Measurements from ENCODE around the gene ANO9. TPM values are rescaled to one million over a fixed set of nuclear protein-coding genes. Genes with fewer than 3 reads are reported as not detected.
"Not testable (repeated sequence)": the region's sequence is repeated elsewhere in the genome, so short reads cannot be mapped to it uniquely, and the experiment has no call there.

ANO9 gene
- total RNA-seq, 1 experiment from 2014 or later, result 85.5 TPM

DNA sequence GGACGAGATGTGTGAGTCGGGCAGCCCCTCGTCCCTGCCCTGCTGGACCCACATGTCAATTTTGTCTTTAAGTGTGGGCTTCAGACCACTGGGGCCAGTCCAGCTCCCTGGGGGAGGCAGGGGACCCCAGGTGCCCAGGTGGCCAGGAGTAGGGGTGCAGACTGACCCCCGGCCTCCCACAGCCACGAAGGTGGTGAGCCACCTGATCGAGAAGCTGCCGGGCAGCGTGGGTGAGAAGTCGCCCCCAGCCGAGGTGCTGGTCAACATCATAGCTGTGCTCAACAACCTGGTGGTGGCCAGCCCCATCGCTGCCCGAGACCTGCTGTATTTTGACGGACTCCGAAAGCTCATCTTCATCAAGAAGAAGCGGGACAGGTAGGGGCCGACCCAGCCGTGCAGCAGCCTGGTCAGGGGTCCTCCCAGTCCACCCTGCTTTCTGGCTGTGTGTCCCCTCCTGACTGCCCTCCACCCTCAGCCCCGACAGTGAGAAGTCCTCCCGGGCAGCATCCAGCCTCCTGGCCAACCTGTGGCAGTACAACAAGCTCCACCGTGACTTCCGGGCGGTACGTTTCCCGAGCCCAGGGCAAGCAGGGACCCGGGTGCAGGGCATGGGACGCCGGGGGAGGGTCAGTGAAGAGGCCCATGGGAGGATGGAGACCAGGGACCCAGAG lies 37.9 kb downstream of the ANO9 start:
- ChIA-PET CTCF (no interaction called here), POLR2A (no interaction called here)
- no peaks in the 10 kb centered on the region for H3K27me3 Mint-ChIP-seq (ENCODE audit: insufficient read depth, unreplicated experiment)
- DNase-seq, result no peak
- Histone ChIP-seq H3K27me3 (replicated peaks; ENCODE audit: control insufficient read depth, insufficient read depth, low read length) (no peaks in the 10 kb centered on the region), H3K4me1 (no peaks in the 10 kb centered on the region), H3K9me3 (peaks cover 6% of the 10 kb centered on the region; the same call in 1 of the 2 replicates), H3K4me3 (ENCODE audit: low read depth, low read length) (no peak overlapping the region), H3K36me3 (ENCODE audit: control insufficient read depth, insufficient read depth, low read length) (peaks cover 2% of the 10 kb centered on the region)
- intact Hi-C loops (cut with micrococcal nuclease; ENCODE audit: unreplicated experiment), result no loop called here
- H3K4me1 Mint-ChIP-seq (ENCODE audit: low read depth, unreplicated experiment), result no peaks in the 10 kb centered on the region
- BruUV-seq (replicated peaks), result no TSS peak
- H3K36me3 Mint-ChIP-seq (ENCODE audit: insufficient read depth, unreplicated experiment), result peaks cover 75% of the 10 kb centered on the region
- no peak overlapping the region for H3K4me3 Mint-ChIP-seq (ENCODE audit: unreplicated experiment)
- H3K9me3 Mint-ChIP-seq (ENCODE audit: unreplicated experiment), result no peaks in the 10 kb centered on the region
- TF ChIP-seq, protein P1, sequence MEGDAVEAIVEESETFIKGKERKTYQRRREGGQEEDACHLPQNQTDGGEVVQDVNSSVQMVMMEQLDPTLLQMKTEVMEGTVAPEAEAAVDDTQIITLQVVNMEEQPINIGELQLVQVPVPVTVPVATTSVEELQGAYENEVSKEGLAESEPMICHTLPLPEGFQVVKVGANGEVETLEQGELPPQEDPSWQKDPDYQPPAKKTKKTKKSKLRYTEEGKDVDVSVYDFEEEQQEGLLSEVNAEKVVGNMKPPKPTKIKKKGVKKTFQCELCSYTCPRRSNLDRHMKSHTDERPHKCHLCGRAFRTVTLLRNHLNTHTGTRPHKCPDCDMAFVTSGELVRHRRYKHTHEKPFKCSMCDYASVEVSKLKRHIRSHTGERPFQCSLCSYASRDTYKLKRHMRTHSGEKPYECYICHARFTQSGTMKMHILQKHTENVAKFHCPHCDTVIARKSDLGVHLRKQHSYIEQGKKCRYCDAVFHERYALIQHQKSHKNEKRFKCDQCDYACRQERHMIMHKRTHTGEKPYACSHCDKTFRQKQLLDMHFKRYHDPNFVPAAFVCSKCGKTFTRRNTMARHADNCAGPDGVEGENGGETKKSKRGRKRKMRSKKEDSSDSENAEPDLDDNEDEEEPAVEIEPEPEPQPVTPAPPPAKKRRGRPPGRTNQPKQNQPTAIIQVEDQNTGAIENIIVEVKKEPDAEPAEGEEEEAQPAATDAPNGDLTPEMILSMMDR (IDR thresholded peaks at IDR 0.05; ENCODE audit: insufficient read depth in 1 of 2, low read depth in 1 of 2, low read length in 1 of 2, severe bottlenecking in 1 of 2, unreplicated experiment in 1 of 2), result no peak
- H3K27ac Mint-ChIP-seq (ENCODE audit: unreplicated experiment), result peak overlapping the region; percentile 65

DNA sequence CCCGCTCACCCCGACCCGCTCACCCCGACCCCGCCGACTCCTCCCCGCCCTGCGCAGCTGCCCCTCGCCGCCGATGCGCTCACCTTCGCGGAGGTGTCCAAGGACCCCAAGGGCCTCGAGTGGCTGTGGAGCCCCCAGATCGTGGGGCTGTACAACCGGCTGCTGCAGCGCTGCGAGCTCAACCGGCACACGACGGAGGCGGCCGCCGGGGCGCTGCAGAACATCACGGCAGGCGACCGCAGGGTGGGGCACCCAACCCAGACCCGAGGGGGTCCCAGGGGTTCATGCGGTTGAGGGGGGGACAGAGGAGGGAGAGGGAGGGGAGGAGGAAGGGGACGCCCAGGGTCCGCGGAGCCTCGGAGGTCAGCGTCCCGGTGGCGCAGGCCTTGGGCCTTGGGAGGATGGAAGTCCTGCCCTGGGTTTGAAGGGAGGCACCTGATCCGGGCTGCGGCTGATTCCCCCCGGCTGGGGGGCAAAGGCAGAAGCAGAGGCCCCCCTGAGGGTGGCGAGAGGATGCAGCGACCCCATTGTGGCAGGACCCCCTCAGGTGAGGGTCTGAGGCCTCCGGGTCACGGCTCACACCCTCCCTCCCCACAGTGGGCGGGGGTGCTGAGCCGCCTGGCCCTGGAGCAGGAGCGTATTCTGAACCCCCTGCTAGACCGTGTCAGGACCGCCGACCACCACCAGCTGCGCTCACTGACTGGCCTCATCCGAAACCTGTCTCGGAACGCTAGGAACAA lies 38.6 kb downstream of the ANO9 start:
- ChIA-PET POLR2A (no interaction called here), CTCF (no interaction called here)
- no peaks in the 10 kb centered on the region for H3K4me1 Mint-ChIP-seq (ENCODE audit: low read depth, unreplicated experiment)
- no peaks in the 10 kb centered on the region for H3K9me3 Mint-ChIP-seq (ENCODE audit: unreplicated experiment)
- H3K36me3 ChIP-seq (ENCODE audit: control insufficient read depth, insufficient read depth, low read length), result no peaks in the 10 kb centered on the region; the same call in none of the 2 replicates
- no peak overlapping the region for H3K4me3 ChIP-seq (ENCODE audit: low read depth, low read length)
- intact Hi-C loops (cut with micrococcal nuclease; ENCODE audit: unreplicated experiment), result no loop called here
- no peak overlapping the region for H3K4me3 Mint-ChIP-seq (ENCODE audit: unreplicated experiment)
- DNase-seq, result no peak
- no peak overlapping the region for H3K27ac Mint-ChIP-seq (ENCODE audit: unreplicated experiment)
- BruUV-seq (replicated peaks), result no TSS peak
- H3K36me3 Mint-ChIP-seq (ENCODE audit: insufficient read depth, unreplicated experiment), result peaks cover 74% of the 10 kb centered on the region
- TF ChIP-seq, protein P1 (IDR thresholded peaks at IDR 0.05; ENCODE audit: insufficient read depth in 1 of 2, low read depth in 1 of 2, low read length in 1 of 2, severe bottlenecking in 1 of 2, unreplicated experiment in 1 of 2), result no peak
- peaks cover 6% of the 10 kb centered on the region; the same call in 1 of the 2 replicates for H3K9me3 ChIP-seq
- H3K4me1 ChIP-seq, result no peaks in the 10 kb centered on the region
- H3K27me3 ChIP-seq (replicated peaks; ENCODE audit: control insufficient read depth, insufficient read depth, low read length), result no peaks in the 10 kb centered on the region
- H3K27me3 Mint-ChIP-seq (ENCODE audit: insufficient read depth, unreplicated experiment), result no peaks in the 10 kb centered on the region

DNA sequence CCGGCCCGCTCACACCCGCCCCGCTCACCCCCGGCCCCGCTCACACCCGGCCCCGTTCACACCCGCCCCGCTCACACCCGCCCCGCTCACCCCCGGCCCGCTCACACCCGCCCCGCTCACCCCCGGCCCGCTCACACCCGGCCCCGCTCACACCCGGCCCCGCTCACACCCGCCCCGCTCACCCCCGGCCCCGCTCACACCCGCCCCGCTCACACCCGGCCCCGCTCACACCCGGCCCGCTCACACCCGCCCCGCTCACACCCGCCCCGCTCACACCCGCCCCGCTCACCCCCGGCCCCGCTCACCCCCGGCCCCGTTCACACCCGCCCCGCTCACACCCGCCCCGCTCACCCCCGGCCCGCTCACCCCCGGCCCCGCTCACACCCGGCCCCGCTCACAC lies 40.6 kb downstream of the ANO9 start:
- CTCF ChIA-PET; H3K4me1 Mint-ChIP-seq (ENCODE audit: low read depth, unreplicated experiment); H3K36me3 ChIP-seq (ENCODE audit: control insufficient read depth, insufficient read depth, low read length); intact Hi-C loops (cut with micrococcal nuclease; ENCODE audit: unreplicated experiment); POLR2A ChIA-PET; H3K9me3 ChIP-seq; H3K9me3 Mint-ChIP-seq (ENCODE audit: unreplicated experiment); BruUV-seq (replicated peaks); H3K4me3 ChIP-seq (ENCODE audit: low read depth, low read length); DNase-seq; H3K4me1 ChIP-seq; H3K27ac Mint-ChIP-seq (ENCODE audit: unreplicated experiment); H3K27me3 Mint-ChIP-seq (ENCODE audit: insufficient read depth, unreplicated experiment); H3K4me3 Mint-ChIP-seq (ENCODE audit: unreplicated experiment); H3K27me3 ChIP-seq (replicated peaks; ENCODE audit: control insufficient read depth, insufficient read depth, low read length): not testable (repeated sequence)
- peaks cover 64% of the 10 kb centered on the region for H3K36me3 Mint-ChIP-seq (ENCODE audit: insufficient read depth, unreplicated experiment)
